GM12878 (cell line): ENCODE data around the gene CFAP99.

Source experiments
- JUND ChIP-seq: IDR thresholded peaks from 2 replicates; pipeline ENCODE4 v1.6.1; 2012; ENCODE audit warnings: low read depth, mild to moderate bottlenecking, low read length, improper control_type of control experiment, moderate library complexity
- POLR2A ChIP-seq: IDR thresholded peaks from 2 replicates; pipeline ENCODE4 v1.6.1; 2011; ENCODE audit warnings: low read depth, mild to moderate bottlenecking, low read length
- POLR2AphosphoS5 ChIP-seq: IDR thresholded peaks from 2 replicates; pipeline ENCODE4 v1.6.1; 2011; ENCODE audit warnings: mild to moderate bottlenecking, low read length, inconsistent platforms
- RAD21 ChIP-seq: IDR thresholded peaks from 2 replicates; pipeline ENCODE4 v1.6.1; 2011; ENCODE audit warnings: mild to moderate bottlenecking, low read depth, low read length, moderate library complexity; ENCODE audit not compliant: insufficient read depth
- ZNF217 ChIP-seq: fragments of 450-650 bp; IDR thresholded peaks from 2 replicates; pipeline ENCODE4 v1.6.1; 2017; ENCODE audit warnings: antibody characterized with exemption, mild to moderate bottlenecking
- TF ChIP-seq, protein P1 (sequence below): IDR thresholded peaks from 2 replicates; pipeline ENCODE4 v1.6.1; 2012; ENCODE audit warnings: improper control_type of control experiment, low read depth, low read length; ENCODE audit not compliant: insufficient replicate concordance
- TF ChIP-seq, protein P2 (sequence below): fragments of 450-650 bp; IDR thresholded peaks from 2 replicates; pipeline ENCODE4 v1.6.1; 2018; ENCODE audit warnings: borderline replicate concordance, mild to moderate bottlenecking; ENCODE audit not compliant: partially characterized antibody

DNA sequence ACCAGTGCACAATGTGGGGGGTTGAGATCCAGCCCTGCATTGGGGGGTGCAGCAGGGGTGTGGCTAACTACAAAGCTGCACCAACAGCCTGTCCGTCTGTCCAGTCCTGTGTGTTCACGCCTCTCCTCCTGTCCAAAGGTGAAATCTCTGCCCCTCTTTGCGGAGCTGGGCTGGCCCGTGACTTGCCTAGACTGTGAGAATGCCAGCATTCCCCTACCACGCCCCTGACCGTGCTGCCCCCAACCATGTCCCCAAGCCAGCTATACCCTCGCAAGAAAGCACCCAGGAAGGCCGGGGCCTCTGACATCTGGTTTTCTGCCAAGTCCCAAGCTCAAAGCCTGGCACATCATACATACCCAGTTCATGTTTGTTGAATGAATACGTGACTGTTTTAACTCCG, 19.5 kb upstream of the CFAP99 start:
- TF ChIP-seq RAD21: no peak
- TF ChIP-seq POLR2A: no peak
- TF ChIP-seq POLR2AphosphoS5: no peak
- TF ChIP-seq JUND: no peak
- TF ChIP-seq ZNF217: no peak
- TF ChIP-seq, protein P1, sequence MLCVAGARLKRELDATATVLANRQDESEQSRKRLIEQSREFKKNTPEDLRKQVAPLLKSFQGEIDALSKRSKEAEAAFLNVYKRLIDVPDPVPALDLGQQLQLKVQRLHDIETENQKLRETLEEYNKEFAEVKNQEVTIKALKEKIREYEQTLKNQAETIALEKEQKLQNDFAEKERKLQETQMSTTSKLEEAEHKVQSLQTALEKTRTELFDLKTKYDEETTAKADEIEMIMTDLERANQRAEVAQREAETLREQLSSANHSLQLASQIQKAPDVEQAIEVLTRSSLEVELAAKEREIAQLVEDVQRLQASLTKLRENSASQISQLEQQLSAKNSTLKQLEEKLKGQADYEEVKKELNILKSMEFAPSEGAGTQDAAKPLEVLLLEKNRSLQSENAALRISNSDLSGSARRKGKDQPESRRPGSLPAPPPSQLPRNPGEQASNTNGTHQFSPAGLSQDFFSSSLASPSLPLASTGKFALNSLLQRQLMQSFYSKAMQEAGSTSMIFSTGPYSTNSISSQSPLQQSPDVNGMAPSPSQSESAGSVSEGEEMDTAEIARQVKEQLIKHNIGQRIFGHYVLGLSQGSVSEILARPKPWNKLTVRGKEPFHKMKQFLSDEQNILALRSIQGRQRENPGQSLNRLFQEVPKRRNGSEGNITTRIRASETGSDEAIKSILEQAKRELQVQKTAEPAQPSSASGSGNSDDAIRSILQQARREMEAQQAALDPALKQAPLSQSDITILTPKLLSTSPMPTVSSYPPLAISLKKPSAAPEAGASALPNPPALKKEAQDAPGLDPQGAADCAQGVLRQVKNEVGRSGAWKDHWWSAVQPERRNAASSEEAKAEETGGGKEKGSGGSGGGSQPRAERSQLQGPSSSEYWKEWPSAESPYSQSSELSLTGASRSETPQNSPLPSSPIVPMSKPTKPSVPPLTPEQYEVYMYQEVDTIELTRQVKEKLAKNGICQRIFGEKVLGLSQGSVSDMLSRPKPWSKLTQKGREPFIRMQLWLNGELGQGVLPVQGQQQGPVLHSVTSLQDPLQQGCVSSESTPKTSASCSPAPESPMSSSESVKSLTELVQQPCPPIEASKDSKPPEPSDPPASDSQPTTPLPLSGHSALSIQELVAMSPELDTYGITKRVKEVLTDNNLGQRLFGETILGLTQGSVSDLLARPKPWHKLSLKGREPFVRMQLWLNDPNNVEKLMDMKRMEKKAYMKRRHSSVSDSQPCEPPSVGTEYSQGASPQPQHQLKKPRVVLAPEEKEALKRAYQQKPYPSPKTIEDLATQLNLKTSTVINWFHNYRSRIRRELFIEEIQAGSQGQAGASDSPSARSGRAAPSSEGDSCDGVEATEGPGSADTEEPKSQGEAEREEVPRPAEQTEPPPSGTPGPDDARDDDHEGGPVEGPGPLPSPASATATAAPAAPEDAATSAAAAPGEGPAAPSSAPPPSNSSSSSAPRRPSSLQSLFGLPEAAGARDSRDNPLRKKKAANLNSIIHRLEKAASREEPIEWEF: no peak
- TF ChIP-seq, protein P2, sequence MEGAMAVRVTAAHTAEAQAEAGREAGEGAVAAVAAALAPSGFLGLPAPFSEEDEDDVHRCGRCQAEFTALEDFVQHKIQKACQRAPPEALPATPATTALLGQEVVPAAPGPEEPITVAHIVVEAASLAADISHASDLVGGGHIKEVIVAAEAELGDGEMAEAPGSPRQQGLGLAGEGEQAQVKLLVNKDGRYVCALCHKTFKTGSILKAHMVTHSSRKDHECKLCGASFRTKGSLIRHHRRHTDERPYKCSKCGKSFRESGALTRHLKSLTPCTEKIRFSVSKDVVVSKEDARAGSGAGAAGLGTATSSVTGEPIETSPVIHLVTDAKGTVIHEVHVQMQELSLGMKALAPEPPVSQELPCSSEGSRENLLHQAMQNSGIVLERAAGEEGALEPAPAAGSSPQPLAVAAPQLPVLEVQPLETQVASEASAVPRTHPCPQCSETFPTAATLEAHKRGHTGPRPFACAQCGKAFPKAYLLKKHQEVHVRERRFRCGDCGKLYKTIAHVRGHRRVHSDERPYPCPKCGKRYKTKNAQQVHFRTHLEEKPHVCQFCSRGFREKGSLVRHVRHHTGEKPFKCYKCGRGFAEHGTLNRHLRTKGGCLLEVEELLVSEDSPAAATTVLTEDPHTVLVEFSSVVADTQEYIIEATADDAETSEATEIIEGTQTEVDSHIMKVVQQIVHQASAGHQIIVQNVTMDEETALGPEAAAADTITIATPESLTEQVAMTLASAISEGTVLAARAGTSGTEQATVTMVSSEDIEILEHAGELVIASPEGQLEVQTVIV: no peak
